Testis (tissue), 3 donors: ENCODE measurements around the gene XYLT1. TPM values are rescaled to one million over a fixed set of nuclear protein-coding genes. Genes with fewer than 3 reads are reported as not detected.

Experiments
- DNase-seq: peaks from one replicate; pipeline ENCODE4 v3.0.0-alpha.2; 2019
- H3K27ac ChIP-seq, 2 donors: fragments of 200-600 bp; sonication (generic); one replicate each; pipeline ENCODE4 v1.5.1; 2019
- H3K27me3 ChIP-seq: fragments of 200-600 bp; sonication (generic); one replicate; pipeline ENCODE4 v1.5.1; 2019
- H3K36me3 ChIP-seq: fragments of 200-600 bp; sonication (generic); one replicate; pipeline ENCODE4 v1.5.1; 2017; ENCODE audit warnings: low read depth; ENCODE audit errors: missing control alignments
- H3K4me1 ChIP-seq: fragments of 200-600 bp; sonication (generic); one replicate; pipeline ENCODE4 v1.5.1; 2019
- H3K4me3 ChIP-seq, 2 donors: fragments of 200-600 bp; sonication (generic); one replicate each; pipeline ENCODE4 v1.5.1; 2017 to 2019
- H3K9me3 ChIP-seq: fragments of 200-600 bp; sonication (generic); one replicate; pipeline ENCODE4 v1.5.1; 2017
- CTCF ChIP-seq, 3 experiments: fragments of 450-650 bp in 2 of 3; fragments of 200-600 bp in 1 of 3; sonication (generic) in 1 of 3; IDR thresholded peaks; one replicate each; pipeline ENCODE4 v1.5.1; 2016 to 2019; ENCODE audit warnings: antibody characterized with exemption in 3 of 3, mild to moderate bottlenecking in 2 of 3, moderate library complexity in 1 of 3
- POLR2A ChIP-seq: fragments of 450-650 bp; IDR thresholded peaks from one replicate; pipeline ENCODE4 v1.6.1; 2017; ENCODE audit warnings: antibody characterized with exemption, mild to moderate bottlenecking, moderate library complexity
- WGBS, 2 donors: methylation state at CpG; one replicate each; pipeline ENCODE4 v1.1.5; 2018; 5-methylcytosine and 5-hydroxymethylcytosine counted together
- intact Hi-C: fragments of 100-400 bp; cut with DNase I; formaldehyde crosslinking; loops from one replicate; pipeline ENCODE4 v1.15.1; 2023; ENCODE audit warnings: low total_unique reads
- polyA plus RNA-seq: library from polyadenylated mRNA; stranded (reverse); fragments of 350-450 nt; fragmentation: Illumina TruSeq; extraction: RNeasy Lipid Tissue Mini Kit (QIAGEN cat#74804); gene quantifications from one replicate; pipeline ENCODE4 v1.2.3, GENCODE V29; 2014; ENCODE audit warnings: low read depth, low replicate concordance; ENCODE audit not compliant: insufficient read depth
- total RNA-seq, 2 donors: library from RNA; depleted of rRNA; stranded (reverse); fragments of >200 nt; gene quantifications; one replicate each; pipeline ENCODE4 v1.2.3, GENCODE V29; 2016

XYLT1 gene
- total and polyA plus RNA-seq, 3 donors from 2014 or later, result 6.5 to 20.7 (median 13.6) TPM

DNA sequence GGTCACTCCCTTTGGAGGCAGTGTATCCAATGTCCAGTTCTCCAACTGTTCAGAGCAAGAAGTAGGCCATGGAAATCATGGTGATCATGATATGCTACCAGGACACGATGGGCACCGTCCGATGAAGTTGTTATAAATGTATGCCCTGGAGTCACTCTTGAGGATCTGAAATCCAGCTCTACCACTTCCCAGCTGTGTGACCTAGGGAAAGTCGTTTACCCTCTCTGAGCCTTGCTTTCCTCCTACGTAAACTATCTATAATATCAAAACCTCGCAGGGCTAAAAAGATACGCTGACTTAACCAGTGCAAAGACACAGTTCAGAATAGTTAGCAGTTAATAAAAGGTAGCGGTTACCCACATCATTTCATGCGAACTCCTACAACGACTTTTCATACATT is 194.2 kb downstream of the XYLT1 start:
- no peaks in the 10 kb centered on the region for H3K36me3 ChIP-seq
- peaks cover 1% of the 10 kb centered on the region for H3K4me1 ChIP-seq
- TF ChIP-seq CTCF (IDR thresholded peaks at IDR 0.05) (no peak), POLR2A (no peak)
- H3K27ac ChIP-seq, result no peak overlapping the region
- no peak overlapping the region for H3K4me3 ChIP-seq
- WGBS, 2 donors, result 92 to 97% methylated on average over 10 of the region's 10 CpGs
- intact Hi-C loops, result no loop called here
- no peaks in the 10 kb centered on the region for H3K9me3 ChIP-seq
- DNase-seq, result no peak
- no peaks in the 10 kb centered on the region for H3K27me3 ChIP-seq

DNA sequence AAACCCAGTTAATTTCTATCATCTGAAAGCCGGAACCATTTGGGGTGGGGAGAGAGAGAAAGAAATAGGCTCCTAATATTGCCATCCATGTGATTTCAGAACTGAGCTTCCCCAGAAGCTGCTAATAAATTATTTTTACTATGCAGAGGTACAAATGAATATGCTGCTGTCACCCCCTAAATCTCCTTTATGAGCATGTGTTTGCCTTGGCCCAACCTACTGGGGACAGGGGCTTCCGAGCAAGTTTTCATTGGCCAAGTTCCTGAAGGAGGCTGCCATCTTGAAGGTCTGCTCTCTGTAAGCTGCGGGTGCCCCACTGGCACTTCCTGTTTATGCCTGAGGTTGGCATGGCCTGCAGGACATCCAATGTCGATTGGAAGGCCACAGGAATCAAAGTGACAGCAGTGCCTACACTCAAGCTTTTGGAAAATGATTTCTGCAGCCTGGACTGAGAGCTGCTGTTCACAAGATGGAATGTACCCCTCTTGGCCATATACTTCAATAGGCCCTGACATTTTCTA is 194.7 kb downstream of the XYLT1 start:
- H3K36me3 ChIP-seq, result no peaks in the 10 kb centered on the region
- DNase-seq, result no peak
- TF ChIP-seq POLR2A (no peak), CTCF (IDR thresholded peaks at IDR 0.05) (no peak)
- no peak overlapping the region for H3K27ac ChIP-seq
- no peaks in the 10 kb centered on the region for H3K27me3 ChIP-seq
- 80 to 82% methylated on average over 4 of the region's 4 CpGs for WGBS, 2 donors
- H3K4me1 ChIP-seq, result peaks cover 7% of the 10 kb centered on the region
- no peaks in the 10 kb centered on the region for H3K9me3 ChIP-seq
- intact Hi-C loops, result no loop called here
- no peak overlapping the region for H3K4me3 ChIP-seq

GRCh38 chr16:17275076-17276009 is 195.4 kb downstream of the XYLT1 start:
- Histone ChIP-seq H3K4me3 (no peak overlapping the region), H3K4me1 (peaks cover 7% of the 10 kb centered on the region), H3K27ac (no peak overlapping the region), H3K27me3 (no peaks in the 10 kb centered on the region), H3K9me3 (no peaks in the 10 kb centered on the region), H3K36me3 (no peaks in the 10 kb centered on the region)
- DNase-seq, result no peak
- TF ChIP-seq CTCF (IDR thresholded peaks at IDR 0.05) (no peak), POLR2A (no peak)
- 89 to 90% methylated on average over 9 of the region's 9 CpGs for WGBS, 2 donors
- intact Hi-C loops, result no loop called here

- Histone ChIP-seq H3K36me3 (no peaks in the 10 kb centered on the region), H3K4me1 (peaks cover 7% of the 10 kb centered on the region), H3K4me3 (no peak overlapping the region), H3K27ac (no peak overlapping the region), H3K27me3 (no peaks in the 10 kb centered on the region), H3K9me3 (no peaks in the 10 kb centered on the region)
- 78 to 90% methylated on average over 3 to 4 of the region's 4 CpGs for WGBS, 2 donors
- intact Hi-C loops, result no loop called here
- TF ChIP-seq POLR2A, result no peak
- TF ChIP-seq CTCF (IDR thresholded peaks at IDR 0.05), result no peak
- DNase-seq, result no peak
Measured at GRCh38 chr16:17273142-17273561, 197.6 kb downstream of the XYLT1 start.
